Measurements from ENCODE around the gene RIN3. TPM values are rescaled to one million over a fixed set of nuclear protein-coding genes. Genes with fewer than 3 reads are reported as not detected.
A peak's percentile ranks its signal among the peaks of the same experiment; 100 is the strongest.
"Not testable (repeated sequence)": the region's sequence is repeated elsewhere in the genome, so short reads cannot be mapped to it uniquely, and the experiment has no call there.

The RIN3 gene
- total RNA-seq, 1 donor from 2014 or later, result 6.9 TPM

GRCh38 chr14:92665661-92666110 lies 152.1 kb downstream of the RIN3 start:
- DNase-seq, result no peak

GRCh38 chr14:92666251-92666650 lies 152.7 kb downstream of the RIN3 start:
- no peak for DNase-seq

- DNase-seq, result no peak
Measured at GRCh38 chr14:92668276-92668973, 154.8 kb downstream of the RIN3 start.

- DNase-seq, result peak; percentile 88
Measured at GRCh38 chr14:92670160-92670559, 156.6 kb downstream of the RIN3 start.

GRCh38 chr14:92670643-92671366 lies 157.2 kb downstream of the RIN3 start:
- DNase-seq, result no peak

- DNase-seq, result no peak
Measured at GRCh38 chr14:92673601-92674150, 160.1 kb downstream of the RIN3 start.

GRCh38 chr14:92675421-92675820 lies 161.8 kb downstream of the RIN3 start:
- DNase-seq, result no peak

GRCh38 chr14:92675976-92676375 lies 162.4 kb downstream of the RIN3 start:
- no peak for DNase-seq

- DNase-seq, result no peak
Measured at GRCh38 chr14:92676403-92677086, 163.0 kb downstream of the RIN3 start.

GRCh38 chr14:92677087-92677668 lies 163.6 kb downstream of the RIN3 start:
- DNase-seq, result no peak

- DNase-seq, result no peak
Measured at GRCh38 chr14:92677955-92678354, 164.4 kb downstream of the RIN3 start.

GRCh38 chr14:92678766-92679165 lies 165.2 kb downstream of the RIN3 start:
- DNase-seq, result no peak

GRCh38 chr14:92679246-92679645 lies 165.7 kb downstream of the RIN3 start:
- DNase-seq, result no peak

- DNase-seq, result not testable (repeated sequence)
Measured at GRCh38 chr14:92680330-92680729, 166.7 kb downstream of the RIN3 start.

- peak; percentile 89 for DNase-seq
Measured at GRCh38 chr14:92680781-92681650, 167.4 kb downstream of the RIN3 start.

GRCh38 chr14:92683041-92683440 lies 169.5 kb downstream of the RIN3 start:
- no peak for DNase-seq

GRCh38 chr14:92684801-92685560 lies 171.4 kb downstream of the RIN3 start:
- DNase-seq, result peak; percentile 27

- DNase-seq, result no peak
Measured at GRCh38 chr14:92685784-92686355, 172.3 kb downstream of the RIN3 start.

GRCh38 chr14:92686411-92686899 lies 172.9 kb downstream of the RIN3 start:
- DNase-seq, result no peak

- DNase-seq, result peak; percentile 87
Measured at GRCh38 chr14:92686900-92687427, 173.4 kb downstream of the RIN3 start.
